Prostate gland (tissue), 2 donors: Measurements from ENCODE around the gene DNAJC27.

Source experiments
- POLR2A ChIP-seq: fragments of 450-650 bp; IDR thresholded peaks from one replicate; pipeline ENCODE4 v1.6.1; 2016; ENCODE audit warnings: antibody characterized with exemption, mild to moderate bottlenecking
- TF ChIP-seq, protein P1 (sequence below), 4 experiments: fragments of 200-600 bp in 2 of 4; fragments of 450-650 bp in 2 of 4; sonication (generic) in 2 of 4; IDR thresholded peaks; 1 replicate in 3 of 4; 2 replicates in 1 of 4; pipeline ENCODE4 v1.5.1; 2016 to 2019; ENCODE audit warnings: antibody characterized with exemption in 4 of 4, mild to moderate bottlenecking in 2 of 4, moderate library complexity in 2 of 4

DNA sequence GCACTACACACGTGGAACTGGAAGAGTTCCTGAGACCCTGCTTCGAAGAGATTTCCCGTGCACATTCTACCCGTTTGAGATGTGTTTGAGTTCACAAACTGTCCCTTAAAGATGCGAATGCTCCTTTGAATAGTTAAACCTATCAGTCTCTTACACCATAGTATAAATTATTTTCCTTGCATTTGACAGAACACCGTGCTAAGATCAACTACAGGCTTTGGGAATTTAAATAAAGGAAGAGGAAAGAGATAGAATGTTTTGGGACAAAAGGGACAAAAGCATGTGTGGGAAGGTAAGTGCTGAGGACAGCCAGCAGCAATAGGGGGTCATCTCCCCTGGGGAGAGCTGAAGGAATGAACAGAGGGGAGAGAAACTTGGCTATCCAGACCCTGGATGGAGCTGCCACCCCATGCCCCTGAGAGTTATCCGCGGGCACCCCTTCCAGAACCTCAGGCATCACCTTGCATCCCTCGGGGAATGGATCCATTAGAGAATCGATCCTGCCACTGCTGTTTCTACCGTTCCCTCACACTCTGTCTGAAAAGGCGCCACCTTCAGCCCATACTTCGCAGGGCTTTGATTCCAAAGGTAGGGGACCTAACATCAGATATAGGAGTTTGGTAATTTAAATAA is 50.8 kb downstream of the DNAJC27 start:
- TF ChIP-seq, protein P1, sequence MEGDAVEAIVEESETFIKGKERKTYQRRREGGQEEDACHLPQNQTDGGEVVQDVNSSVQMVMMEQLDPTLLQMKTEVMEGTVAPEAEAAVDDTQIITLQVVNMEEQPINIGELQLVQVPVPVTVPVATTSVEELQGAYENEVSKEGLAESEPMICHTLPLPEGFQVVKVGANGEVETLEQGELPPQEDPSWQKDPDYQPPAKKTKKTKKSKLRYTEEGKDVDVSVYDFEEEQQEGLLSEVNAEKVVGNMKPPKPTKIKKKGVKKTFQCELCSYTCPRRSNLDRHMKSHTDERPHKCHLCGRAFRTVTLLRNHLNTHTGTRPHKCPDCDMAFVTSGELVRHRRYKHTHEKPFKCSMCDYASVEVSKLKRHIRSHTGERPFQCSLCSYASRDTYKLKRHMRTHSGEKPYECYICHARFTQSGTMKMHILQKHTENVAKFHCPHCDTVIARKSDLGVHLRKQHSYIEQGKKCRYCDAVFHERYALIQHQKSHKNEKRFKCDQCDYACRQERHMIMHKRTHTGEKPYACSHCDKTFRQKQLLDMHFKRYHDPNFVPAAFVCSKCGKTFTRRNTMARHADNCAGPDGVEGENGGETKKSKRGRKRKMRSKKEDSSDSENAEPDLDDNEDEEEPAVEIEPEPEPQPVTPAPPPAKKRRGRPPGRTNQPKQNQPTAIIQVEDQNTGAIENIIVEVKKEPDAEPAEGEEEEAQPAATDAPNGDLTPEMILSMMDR (IDR thresholded peaks at IDR 0.05): no peak
- no peak for TF ChIP-seq POLR2A
